Mucosa of descending colon (tissue), 3 donors: ENCODE measurements around the gene PZP. TPM values are rescaled to one million over a fixed set of nuclear protein-coding genes. Genes with fewer than 3 reads are reported as not detected.
A peak's percentile ranks its signal among the peaks of the same experiment; 100 is the strongest.

Experiments
- ATAC-seq: fragments of 200-7000 bp; cut with Tn5 transposase; one replicate; pipeline ENCODE4 v1.9.1; 2020; ENCODE audit warnings: mild to moderate bottlenecking, moderate library complexity
- DNase-seq, 3 donors: peaks; one replicate each; pipeline ENCODE4 v3.0.0-alpha.2; 2020
- H3K36me3 ChIP-seq: fragments of 200-600 bp; one replicate; pipeline ENCODE4 v1.8.0; 2021; ENCODE audit warnings: low read depth, mild to moderate bottlenecking
- H3K4me1 ChIP-seq: fragments of 200-600 bp; one replicate; pipeline ENCODE4 v1.8.0; 2021; ENCODE audit warnings: low read depth, mild to moderate bottlenecking
- H3K4me3 ChIP-seq: fragments of 200-600 bp; one replicate; pipeline ENCODE4 v1.8.0; 2021; ENCODE audit warnings: mild to moderate bottlenecking
- H3K9me3 ChIP-seq: fragments of 200-600 bp; one replicate; pipeline ENCODE4 v1.8.0; 2021; ENCODE audit warnings: mild to moderate bottlenecking
- CTCF ChIP-seq: fragments of 200-600 bp; IDR thresholded peaks from one replicate; pipeline ENCODE4 v1.8.0; 2022; ENCODE audit warnings: antibody characterized with exemption, mild to moderate bottlenecking
- intact Hi-C, 2 donors: fragments of 100-400 bp; cut with DNase I in 1 of 2; cut with micrococcal nuclease in 1 of 2; formaldehyde crosslinking; loops; one replicate each; pipeline versions ENCODE4 v1.11.0 to v1.11.1; 2022; cut with DNase I, micrococcal nuclease
- total RNA-seq, 3 donors: library from RNA; stranded (reverse); fragmentation: NEBNext Ultra II Directional in 2 of 3; extraction: Animal tissue kit (Norgen Biotek cat#: 25700) in 2 of 3; gene quantifications; one replicate each; pipeline versions ENCODE4 v1.2.1 to v1.2.4, GENCODE V29; 2021 to 2023
- donor health status: DM: no; HTN: no; CAD: no; lungs with moderate emphysema.
- donor health status: DM: no; HTN: no; CAD: no.
- donor health status: DM: no; HTN: yes; CAD: no.

Gene PZP
- total RNA-seq, 3 donors from 2014 or later, result 0.07 TPM; not detected in 2

GRCh38 chr12:9135903-9136310 lies 72.3 kb downstream of the PZP start:
- Histone ChIP-seq H3K4me1 (no peaks in the 10 kb centered on the region), H3K36me3 (no peaks in the 10 kb centered on the region), H3K9me3 (no peaks in the 10 kb centered on the region), H3K4me3 (no peak overlapping the region)
- ATAC-seq (no peak), DNase-seq (no peak)
- TF ChIP-seq CTCF, result no peak
- intact Hi-C loops, result no loop called here

- no peaks in the 10 kb centered on the region for H3K9me3 ChIP-seq
- H3K36me3 ChIP-seq, result no peaks in the 10 kb centered on the region
- DNase-seq (peak in 1 of 3 donors; percentile 33), ATAC-seq (peak; percentile 45)
- H3K4me1 ChIP-seq, result no peaks in the 10 kb centered on the region
- no peak overlapping the region for H3K4me3 ChIP-seq
- intact Hi-C loops, result no loop called here
- TF ChIP-seq CTCF, result no peak
Observed at GRCh38 chr12:9134981-9135628, 73.1 kb downstream of the PZP start.

GRCh38 chr12:9133216-9133916 lies 74.8 kb downstream of the PZP start:
- DNase-seq (no peak), ATAC-seq (no peak)
- intact Hi-C loops, result no loop called here
- no peak for TF ChIP-seq CTCF
- H3K36me3 ChIP-seq, result no peaks in the 10 kb centered on the region
- H3K4me1 ChIP-seq, result no peaks in the 10 kb centered on the region
- H3K4me3 ChIP-seq, result no peak overlapping the region
- no peaks in the 10 kb centered on the region for H3K9me3 ChIP-seq

GRCh38 chr12:9132008-9132535 lies 76.1 kb downstream of the PZP start:
- no peaks in the 10 kb centered on the region for H3K9me3 ChIP-seq
- intact Hi-C loops, result no loop called here
- no peak for DNase-seq
- TF ChIP-seq CTCF, result no peak
- H3K4me1 ChIP-seq, result no peaks in the 10 kb centered on the region
- no peaks in the 10 kb centered on the region for H3K36me3 ChIP-seq
- no peak overlapping the region for H3K4me3 ChIP-seq
- ATAC-seq, result no peak

- H3K36me3 ChIP-seq, result no peaks in the 10 kb centered on the region
- H3K4me1 ChIP-seq, result no peaks in the 10 kb centered on the region
- no peak for DNase-seq
- TF ChIP-seq CTCF, result no peak
- intact Hi-C loops, result no loop called here
- H3K4me3 ChIP-seq, result no peak overlapping the region
- no peak for ATAC-seq
- H3K9me3 ChIP-seq, result no peaks in the 10 kb centered on the region
Observed at GRCh38 chr12:9130244-9130643, 78.0 kb downstream of the PZP start.
